Thoracic aorta (tissue), 2 donors: ENCODE results near the gene SMDT1. TPM values are rescaled to one million over a fixed set of nuclear protein-coding genes. Genes with fewer than 3 reads are reported as not detected.

Experiments used
- ATAC-seq: fragments of 150-250 bp; one replicate; pipeline ENCODE4 v1.8.0; 2017; ENCODE audit warnings: low read depth; ENCODE audit not compliant: insufficient number of reproducible peaks, low FRiP score
- DNase-seq: peaks from one replicate; pipeline ENCODE4 v3.0.0-alpha.2; 2020; ENCODE audit warnings: low spot score
- H3K27ac ChIP-seq, 2 donors: fragments of 200-600 bp; sonication (generic); 1 replicate in 1 of 2; 2 replicates in 1 of 2; pipeline ENCODE4 v1.5.1; 2016; ENCODE audit warnings: mild to moderate bottlenecking in 2 of 2, moderate library complexity in 2 of 2
- H3K27me3 ChIP-seq: fragments of 200-600 bp; sonication (generic); replicated peaks from 2 replicates; pipeline ENCODE4 v1.6.0; 2016; ENCODE audit warnings: mild to moderate bottlenecking; ENCODE audit not compliant: insufficient read depth
- H3K36me3 ChIP-seq: fragments of 200-600 bp; sonication (generic); one replicate; pipeline ENCODE4 v1.5.1; 2016
- H3K4me1 ChIP-seq, 2 donors: fragments of 200-600 bp; sonication (generic); 1 replicate in 1 of 2; 2 replicates in 1 of 2; pipeline versions ENCODE4 v1.5.1 to v1.6.0; 2016; ENCODE audit warnings: low read depth in 2 of 2, mild to moderate bottlenecking in 1 of 2; ENCODE audit not compliant: control insufficient read depth in 1 of 2
- H3K4me3 ChIP-seq: fragments of 200-600 bp; sonication (generic); 2 replicates; pipeline ENCODE4 v1.5.1; 2016; ENCODE audit warnings: mild to moderate bottlenecking
- H3K9me3 ChIP-seq: fragments of 200-600 bp; sonication (generic); 2 replicates; pipeline ENCODE4 v1.5.1; 2016
- total RNA-seq, 2 donors: library from RNA; depleted of rRNA; stranded (reverse); fragments of >200 nt; gene quantifications; one replicate each; pipeline versions ENCODE4 v1.1.0 to v1.2.3, GENCODE V29; 2016
- TF ChIP-seq, protein P1 (sequence below): fragments of 200-600 bp; sonication (generic); IDR thresholded peaks from one replicate; pipeline ENCODE4 v1.5.1; 2019; ENCODE audit warnings: antibody characterized with exemption

SMDT1 gene
- total RNA-seq, 2 donors from 2014 or later = 6.1 to 17.1 TPM

DNA sequence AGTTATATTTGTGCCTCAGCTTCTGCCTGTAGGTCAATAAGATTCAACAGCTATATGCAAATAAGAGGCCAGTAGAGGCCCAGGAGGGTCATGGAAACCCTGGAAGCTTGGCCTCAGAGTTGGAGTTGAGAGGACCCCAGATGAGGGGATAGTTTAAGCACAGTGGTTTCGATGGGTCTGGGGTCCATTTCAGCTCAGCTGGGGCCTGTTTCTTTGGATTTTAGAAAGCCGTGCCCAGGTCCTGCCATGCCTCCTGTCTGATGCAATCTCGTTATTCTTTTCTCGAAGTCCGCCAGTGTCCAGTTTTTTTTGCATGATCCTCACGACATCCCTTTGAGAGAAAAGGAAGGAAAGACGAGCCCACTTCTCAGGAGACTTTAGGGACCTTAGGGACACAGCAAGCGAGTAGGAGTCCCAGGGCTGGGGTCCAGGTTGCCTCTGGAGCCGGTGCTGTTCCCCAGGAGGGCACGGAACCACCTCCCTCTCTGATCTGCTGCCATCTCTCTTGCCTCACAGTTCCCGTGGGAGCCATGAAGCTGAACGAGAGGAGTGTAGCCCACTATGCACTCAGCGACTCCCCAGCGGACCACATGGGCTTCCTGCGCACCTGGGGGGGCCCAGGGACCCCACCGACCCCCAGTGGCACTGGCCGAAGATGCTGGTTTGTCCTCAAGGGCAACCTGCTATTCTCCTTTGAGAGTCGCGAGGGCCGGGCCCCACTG is 2.6 kb upstream of the SMDT1 start:
- ATAC-seq = no peak
- no peak overlapping the region for H3K27ac ChIP-seq
- H3K4me3 ChIP-seq = no peak overlapping the region
- H3K36me3 ChIP-seq = no peaks in the 10 kb centered on the region
- TF ChIP-seq, protein P1, sequence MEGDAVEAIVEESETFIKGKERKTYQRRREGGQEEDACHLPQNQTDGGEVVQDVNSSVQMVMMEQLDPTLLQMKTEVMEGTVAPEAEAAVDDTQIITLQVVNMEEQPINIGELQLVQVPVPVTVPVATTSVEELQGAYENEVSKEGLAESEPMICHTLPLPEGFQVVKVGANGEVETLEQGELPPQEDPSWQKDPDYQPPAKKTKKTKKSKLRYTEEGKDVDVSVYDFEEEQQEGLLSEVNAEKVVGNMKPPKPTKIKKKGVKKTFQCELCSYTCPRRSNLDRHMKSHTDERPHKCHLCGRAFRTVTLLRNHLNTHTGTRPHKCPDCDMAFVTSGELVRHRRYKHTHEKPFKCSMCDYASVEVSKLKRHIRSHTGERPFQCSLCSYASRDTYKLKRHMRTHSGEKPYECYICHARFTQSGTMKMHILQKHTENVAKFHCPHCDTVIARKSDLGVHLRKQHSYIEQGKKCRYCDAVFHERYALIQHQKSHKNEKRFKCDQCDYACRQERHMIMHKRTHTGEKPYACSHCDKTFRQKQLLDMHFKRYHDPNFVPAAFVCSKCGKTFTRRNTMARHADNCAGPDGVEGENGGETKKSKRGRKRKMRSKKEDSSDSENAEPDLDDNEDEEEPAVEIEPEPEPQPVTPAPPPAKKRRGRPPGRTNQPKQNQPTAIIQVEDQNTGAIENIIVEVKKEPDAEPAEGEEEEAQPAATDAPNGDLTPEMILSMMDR = no peak
- H3K27me3 ChIP-seq = no peaks in the 10 kb centered on the region
- DNase-seq = no peak
- peaks cover 20 to 54% of the 10 kb centered on the region in 2 donors for H3K4me1 ChIP-seq
- H3K9me3 ChIP-seq = no peaks in the 10 kb centered on the region

DNA sequence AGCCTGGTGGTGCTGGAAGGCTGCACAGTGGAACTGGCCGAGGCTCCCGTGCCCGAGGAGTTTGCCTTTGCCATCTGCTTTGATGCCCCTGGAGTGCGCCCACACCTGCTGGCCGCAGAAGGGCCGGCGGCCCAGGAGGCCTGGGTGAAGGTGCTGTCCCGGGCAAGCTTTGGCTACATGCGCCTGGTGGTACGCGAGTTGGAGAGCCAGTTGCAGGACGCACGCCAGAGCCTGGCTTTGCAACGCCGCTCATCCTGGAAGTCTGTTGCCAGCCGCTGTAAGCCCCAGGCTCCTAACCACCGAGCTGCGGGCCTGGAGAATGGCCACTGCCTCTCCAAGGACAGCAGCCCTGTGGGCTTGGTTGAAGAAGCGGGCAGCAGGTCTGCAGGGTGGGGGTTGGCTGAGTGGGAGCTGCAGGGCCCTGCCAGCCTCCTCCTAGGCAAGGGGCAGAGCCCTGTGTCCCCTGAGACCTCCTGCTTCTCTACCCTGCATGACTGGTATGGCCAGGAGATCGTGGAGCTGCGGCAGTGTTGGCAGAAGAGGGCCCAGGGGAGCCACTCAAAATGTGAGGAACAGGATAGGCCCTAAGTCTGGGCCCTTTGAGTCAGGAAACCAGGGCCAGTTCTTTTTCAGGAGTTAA is 1.9 kb upstream of the SMDT1 start:
- peaks cover 20 to 58% of the 10 kb centered on the region in 2 donors for H3K4me1 ChIP-seq

DNA sequence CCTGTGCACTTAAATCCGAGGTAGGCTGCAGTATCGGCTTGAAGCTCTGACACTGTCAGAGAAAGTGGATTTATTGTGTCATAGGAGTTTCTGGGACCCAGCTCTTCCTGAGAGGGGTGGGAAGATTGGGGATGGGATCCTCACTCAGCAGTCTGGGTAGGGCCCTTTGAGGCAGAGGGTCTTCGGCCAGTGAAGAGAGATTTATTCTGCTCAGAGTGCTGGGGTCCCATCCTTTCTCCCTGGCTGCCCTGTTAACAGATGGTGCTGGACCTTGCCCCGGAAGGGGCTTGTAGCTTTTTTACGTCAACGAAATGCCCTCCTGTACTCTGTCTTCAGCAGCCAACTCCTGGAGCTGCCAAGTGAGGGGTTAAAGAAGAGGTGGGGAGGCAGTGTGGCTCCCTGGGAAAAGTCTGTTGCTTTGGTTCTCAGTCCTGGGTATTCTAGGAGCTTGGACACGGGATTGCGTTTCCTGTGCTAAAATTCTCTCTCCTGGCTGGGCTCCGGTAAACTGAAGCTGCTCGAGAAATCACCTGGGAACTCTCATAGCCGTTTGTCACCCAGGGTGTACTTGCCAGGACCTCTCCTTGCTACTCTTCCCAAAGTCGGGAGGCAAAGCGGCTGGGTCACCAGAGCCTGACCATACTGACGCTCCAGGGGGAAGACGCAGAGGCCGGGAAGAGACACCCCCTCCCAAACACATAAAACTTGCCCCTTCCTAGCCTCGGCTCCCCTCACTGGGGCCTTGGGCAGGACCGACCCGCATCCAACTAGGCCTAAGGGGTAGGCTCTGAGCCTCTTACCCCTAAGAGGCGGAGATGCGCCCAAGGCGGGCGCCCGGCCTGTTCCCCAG is 806 bp upstream of the SMDT1 start:
- H3K4me3 ChIP-seq = peak overlapping the region; percentile 78
- ATAC-seq = peak; percentile 20
- no peaks in the 10 kb centered on the region for H3K27me3 ChIP-seq
- H3K4me1 ChIP-seq = peaks cover 15 to 53% of the 10 kb centered on the region in 2 donors
- H3K27ac ChIP-seq = peak overlapping the region; percentile 98 to 99
- TF ChIP-seq, protein P1 = no peak
- H3K9me3 ChIP-seq = no peaks in the 10 kb centered on the region
- peaks cover 13% of the 10 kb centered on the region for H3K36me3 ChIP-seq
- no peak for DNase-seq

More for the DNA sequence above, 1.9 kb upstream of the SMDT1 start:
- TF ChIP-seq, protein P1 = no peak
- H3K9me3 ChIP-seq = no peaks in the 10 kb centered on the region
- peaks cover 4% of the 10 kb centered on the region for H3K36me3 ChIP-seq
- H3K4me3 ChIP-seq = no peak overlapping the region
- peak overlapping the region; percentile 98 to 99 for H3K27ac ChIP-seq
- DNase-seq (no peak), ATAC-seq (no peak)
- no peaks in the 10 kb centered on the region for H3K27me3 ChIP-seq

DNA sequence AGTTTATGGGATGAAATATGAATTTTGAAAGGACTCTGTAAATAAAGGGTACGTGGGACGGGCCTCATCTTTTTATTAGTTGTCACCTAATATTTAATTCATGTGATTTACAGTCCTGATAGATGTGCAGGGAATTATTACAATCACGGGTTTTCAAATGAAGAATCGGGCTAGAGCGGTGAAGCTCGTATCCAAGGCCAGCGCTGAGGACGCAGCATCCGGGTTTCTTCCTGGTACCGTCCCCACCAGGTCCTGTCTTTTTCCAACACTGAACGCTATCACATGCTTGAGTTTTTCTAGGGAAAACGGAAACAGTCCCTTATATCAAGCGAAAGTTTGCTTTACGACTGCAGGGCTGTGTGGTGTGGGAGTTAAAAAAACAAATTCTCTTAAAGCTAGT is 787 bp downstream of the SMDT1 start:
- H3K27ac ChIP-seq = peak overlapping the region; percentile 98 to 99
- DNase-seq (no peak), ATAC-seq (no peak)
- peak overlapping the region; percentile 78 for H3K4me3 ChIP-seq
- no peaks in the 10 kb centered on the region for H3K9me3 ChIP-seq
- no peaks in the 10 kb centered on the region for H3K27me3 ChIP-seq
- H3K4me1 ChIP-seq = peaks cover 8 to 40% of the 10 kb centered on the region in 2 donors
- TF ChIP-seq, protein P1 = no peak
- H3K36me3 ChIP-seq = peaks cover 26% of the 10 kb centered on the region

DNA sequence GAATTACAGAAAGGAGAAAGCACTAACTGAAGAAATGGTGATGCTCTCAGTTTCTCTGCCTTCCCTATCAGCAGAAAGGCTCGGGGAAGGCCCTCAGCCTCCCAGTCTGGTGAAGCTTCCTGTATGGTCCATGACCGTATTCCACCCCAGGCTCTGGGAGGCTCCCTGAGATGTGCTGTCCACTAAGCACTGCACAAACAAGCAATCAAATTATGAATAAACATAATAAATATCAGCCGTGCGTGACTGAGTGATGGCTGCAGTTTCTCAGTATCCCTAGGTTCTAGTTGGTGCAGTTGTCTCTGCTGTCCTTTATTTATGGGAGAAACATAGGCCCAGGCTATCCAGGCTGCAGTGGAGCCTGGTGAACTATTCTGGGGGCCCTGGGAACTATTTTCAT is 3.6 kb downstream of the SMDT1 start:
- Histone ChIP-seq H3K27ac (no peak overlapping the region), H3K4me3 (no peak overlapping the region), H3K36me3 (peaks cover 37% of the 10 kb centered on the region), H3K4me1 (peaks cover 8 to 27% of the 10 kb centered on the region in 2 donors), H3K9me3 (no peaks in the 10 kb centered on the region), H3K27me3 (no peaks in the 10 kb centered on the region)
- DNase-seq (no peak), ATAC-seq (no peak)
- TF ChIP-seq, protein P1 = no peak
